Right atrium auricular region (tissue), 2 donors: ENCODE measurements around the gene LRMDA. TPM values are rescaled to one million over a fixed set of nuclear protein-coding genes. Genes with fewer than 3 reads are reported as not detected.
A peak's percentile ranks its signal among the peaks of the same experiment; 100 is the strongest.

Source experiments
- DNase-seq: peaks from one replicate; pipeline ENCODE4 v3.0.0-alpha.2; 2019; ENCODE audit warnings: low spot score
- H3K27ac ChIP-seq, 2 donors: fragments of 200-600 bp; sonication (generic); 1 replicate in 1 of 2; 2 replicates in 1 of 2; pipeline ENCODE4 v1.5.1; 2016 to 2019
- H3K27me3 ChIP-seq, 2 donors: fragments of 200-600 bp; sonication (generic); one replicate each; pipeline versions ENCODE4 v1.5.1 to v1.6.0; 2017 to 2019
- H3K36me3 ChIP-seq: fragments of 200-600 bp; sonication (generic); one replicate; pipeline ENCODE4 v1.5.1; 2016
- H3K4me1 ChIP-seq, 2 donors: fragments of 200-600 bp; sonication (generic); one replicate each; pipeline versions ENCODE4 v1.5.1 to v1.6.0; 2017 to 2019
- H3K4me3 ChIP-seq, 2 donors: fragments of 200-600 bp; sonication (generic); 1 replicate in 1 of 2; 2 replicates in 1 of 2; pipeline ENCODE4 v1.5.1; 2017 to 2019; ENCODE audit warnings: mild to moderate bottlenecking in 1 of 2, moderate library complexity in 1 of 2
- H3K9me3 ChIP-seq, 2 donors: fragments of 200-600 bp; sonication (generic); one replicate each; pipeline ENCODE4 v1.5.1; 2019
- total RNA-seq, 2 donors: library from RNA; depleted of rRNA; stranded (reverse); fragments of >200 nt; gene quantifications; one replicate each; pipeline ENCODE4 v1.1.0, GENCODE V29; 2016
- TF ChIP-seq, protein P1 (sequence below), 2 donors: fragments of 200-600 bp; sonication (generic); IDR thresholded peaks; one replicate each; pipeline ENCODE4 v1.5.1; 2019; ENCODE audit warnings: antibody characterized with exemption in 2 of 2

Gene LRMDA
- total RNA-seq, 2 donors from 2014 or later: 6.1 to 19.1 TPM

GRCh38 chr10:76328348-76328747, 896.9 kb downstream of the LRMDA start:
- Histone ChIP-seq H3K36me3 (no peaks in the 10 kb centered on the region), H3K27ac (no peak overlapping the region), H3K4me3 (no peak overlapping the region), H3K4me1 (peaks cover 0 to 9% of the 10 kb centered on the region in 2 donors), H3K9me3 (no peaks in the 10 kb centered on the region), H3K27me3 (no peaks in the 10 kb centered on the region)
- DNase-seq: no peak
- TF ChIP-seq, protein P1, sequence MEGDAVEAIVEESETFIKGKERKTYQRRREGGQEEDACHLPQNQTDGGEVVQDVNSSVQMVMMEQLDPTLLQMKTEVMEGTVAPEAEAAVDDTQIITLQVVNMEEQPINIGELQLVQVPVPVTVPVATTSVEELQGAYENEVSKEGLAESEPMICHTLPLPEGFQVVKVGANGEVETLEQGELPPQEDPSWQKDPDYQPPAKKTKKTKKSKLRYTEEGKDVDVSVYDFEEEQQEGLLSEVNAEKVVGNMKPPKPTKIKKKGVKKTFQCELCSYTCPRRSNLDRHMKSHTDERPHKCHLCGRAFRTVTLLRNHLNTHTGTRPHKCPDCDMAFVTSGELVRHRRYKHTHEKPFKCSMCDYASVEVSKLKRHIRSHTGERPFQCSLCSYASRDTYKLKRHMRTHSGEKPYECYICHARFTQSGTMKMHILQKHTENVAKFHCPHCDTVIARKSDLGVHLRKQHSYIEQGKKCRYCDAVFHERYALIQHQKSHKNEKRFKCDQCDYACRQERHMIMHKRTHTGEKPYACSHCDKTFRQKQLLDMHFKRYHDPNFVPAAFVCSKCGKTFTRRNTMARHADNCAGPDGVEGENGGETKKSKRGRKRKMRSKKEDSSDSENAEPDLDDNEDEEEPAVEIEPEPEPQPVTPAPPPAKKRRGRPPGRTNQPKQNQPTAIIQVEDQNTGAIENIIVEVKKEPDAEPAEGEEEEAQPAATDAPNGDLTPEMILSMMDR (IDR thresholded peaks at IDR 0.05): no peak

- H3K36me3 ChIP-seq: no peaks in the 10 kb centered on the region
- no peak for DNase-seq
- H3K27me3 ChIP-seq: no peaks in the 10 kb centered on the region
These were observed 898.6 kb downstream of the LRMDA start for GRCh38 chr10:76329891-76330575.

DNA sequence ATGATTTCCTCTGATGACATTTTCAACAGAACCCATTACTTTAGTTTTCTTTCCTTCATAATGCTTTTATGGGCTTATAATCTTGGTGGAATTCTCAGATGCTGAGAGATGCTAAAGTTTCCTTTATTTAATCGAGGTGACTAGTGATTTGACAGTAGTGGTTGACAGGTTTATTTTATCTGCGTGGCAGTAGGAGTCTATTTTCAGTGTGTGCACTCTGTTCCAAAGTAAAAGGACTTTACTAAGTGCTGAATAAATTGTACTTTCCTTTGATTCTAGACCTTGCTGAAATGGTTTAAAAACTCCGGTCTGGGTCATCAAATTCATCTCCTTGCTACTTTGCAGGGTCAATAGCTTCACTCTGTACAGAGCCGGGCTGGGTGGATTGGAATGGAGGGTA, 900.3 kb downstream of the LRMDA start:
- TF ChIP-seq, protein P1 (IDR thresholded peaks at IDR 0.05): no peak
- Histone ChIP-seq H3K4me3 (peak overlapping the region in 1 of 2 donors; percentile 4), H3K9me3 (no peaks in the 10 kb centered on the region), H3K27me3 (no peaks in the 10 kb centered on the region), H3K4me1 (peaks cover 0 to 31% of the 10 kb centered on the region in 2 donors), H3K27ac (peak overlapping the region in 1 of 2 donors; percentile 15), H3K36me3 (no peaks in the 10 kb centered on the region)
- no peak for DNase-seq

More at GRCh38 chr10:76329891-76330575, 898.6 kb downstream of the LRMDA start:
- H3K27ac ChIP-seq: no peak overlapping the region
- H3K4me1 ChIP-seq: peaks cover 0 to 19% of the 10 kb centered on the region in 2 donors
- no peak overlapping the region for H3K4me3 ChIP-seq
- TF ChIP-seq, protein P1 (IDR thresholded peaks at IDR 0.05): no peak
- H3K9me3 ChIP-seq: no peaks in the 10 kb centered on the region

GRCh38 chr10:76333326-76333725, 901.9 kb downstream of the LRMDA start:
- TF ChIP-seq, protein P1 (IDR thresholded peaks at IDR 0.05): no peak
- H3K27ac ChIP-seq: no peak overlapping the region

GRCh38 chr10:76333796-76334195, 902.4 kb downstream of the LRMDA start:
- Histone ChIP-seq H3K27ac (no peak overlapping the region), H3K9me3 (no peaks in the 10 kb centered on the region), H3K27me3 (no peaks in the 10 kb centered on the region), H3K4me1 (peaks cover 0 to 47% of the 10 kb centered on the region in 2 donors), H3K36me3 (no peaks in the 10 kb centered on the region), H3K4me3 (no peak overlapping the region)
- no peak for DNase-seq
- TF ChIP-seq, protein P1 (IDR thresholded peaks at IDR 0.05): no peak

More at GRCh38 chr10:76333326-76333725, 901.9 kb downstream of the LRMDA start:
- no peaks in the 10 kb centered on the region for H3K36me3 ChIP-seq
- peaks cover 0 to 46% of the 10 kb centered on the region in 2 donors for H3K4me1 ChIP-seq
- no peaks in the 10 kb centered on the region for H3K27me3 ChIP-seq
- DNase-seq: no peak
- no peaks in the 10 kb centered on the region for H3K9me3 ChIP-seq
- H3K4me3 ChIP-seq: no peak overlapping the region
